Measurements from ENCODE around the gene TSPEAR. TPM values are rescaled to one million over a fixed set of nuclear protein-coding genes. Genes with fewer than 3 reads are reported as not detected.

TSPEAR gene
- total and polyA plus RNA-seq, 2 of the 13 experiments (the other 11 are each of a cell fraction or from before 2014, with no cell fraction given), result 0.07 to 0.32 TPM

DNA sequence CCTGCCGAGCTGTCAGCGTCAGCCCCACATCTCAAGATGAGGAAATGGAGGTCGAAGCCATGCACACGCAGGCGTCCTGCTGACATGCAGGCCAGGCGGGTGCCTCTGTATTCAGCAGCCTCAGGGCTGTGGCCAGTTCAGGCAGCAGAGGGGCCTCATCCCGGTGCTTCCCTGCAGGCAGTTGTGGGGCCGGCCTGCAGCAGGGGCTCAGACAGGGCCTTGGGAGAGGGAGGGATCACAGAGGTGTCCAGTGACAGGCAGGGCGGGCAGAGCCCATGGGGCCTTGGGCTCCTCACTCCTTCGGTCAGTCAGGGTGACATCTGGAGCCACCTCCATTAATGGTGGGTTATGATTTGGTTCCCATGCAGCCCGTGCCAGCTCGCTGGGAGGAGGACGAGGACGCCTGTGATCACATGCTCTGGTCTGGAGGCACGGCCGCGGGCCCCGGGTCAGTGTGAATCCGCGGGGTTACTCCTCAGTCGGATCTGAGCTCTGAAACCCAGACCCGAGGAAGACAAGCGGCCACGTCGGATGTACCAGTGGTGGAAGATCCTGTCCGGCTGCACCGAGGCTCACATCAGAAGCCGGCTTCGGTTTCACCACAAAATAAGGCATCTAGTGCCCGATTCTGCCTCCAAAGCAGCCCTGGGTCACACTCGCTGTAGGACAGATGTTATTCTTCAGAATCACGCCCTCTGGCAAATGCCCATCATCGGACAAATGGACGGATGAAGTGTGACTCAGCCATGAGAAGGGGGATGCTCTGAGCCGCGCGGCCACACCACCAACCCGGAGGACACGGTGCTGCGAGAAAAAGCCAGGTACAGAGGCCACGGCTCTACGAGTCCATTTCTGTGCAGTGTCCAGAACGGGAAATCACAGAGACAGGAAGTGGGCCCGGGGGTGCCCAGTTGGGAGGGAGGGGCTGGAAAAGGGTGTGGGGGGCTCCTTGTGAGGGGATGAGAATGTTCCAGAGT lies 204.8 kb downstream of the TSPEAR start (continued):
- TF ChIP-seq, protein P1, sequence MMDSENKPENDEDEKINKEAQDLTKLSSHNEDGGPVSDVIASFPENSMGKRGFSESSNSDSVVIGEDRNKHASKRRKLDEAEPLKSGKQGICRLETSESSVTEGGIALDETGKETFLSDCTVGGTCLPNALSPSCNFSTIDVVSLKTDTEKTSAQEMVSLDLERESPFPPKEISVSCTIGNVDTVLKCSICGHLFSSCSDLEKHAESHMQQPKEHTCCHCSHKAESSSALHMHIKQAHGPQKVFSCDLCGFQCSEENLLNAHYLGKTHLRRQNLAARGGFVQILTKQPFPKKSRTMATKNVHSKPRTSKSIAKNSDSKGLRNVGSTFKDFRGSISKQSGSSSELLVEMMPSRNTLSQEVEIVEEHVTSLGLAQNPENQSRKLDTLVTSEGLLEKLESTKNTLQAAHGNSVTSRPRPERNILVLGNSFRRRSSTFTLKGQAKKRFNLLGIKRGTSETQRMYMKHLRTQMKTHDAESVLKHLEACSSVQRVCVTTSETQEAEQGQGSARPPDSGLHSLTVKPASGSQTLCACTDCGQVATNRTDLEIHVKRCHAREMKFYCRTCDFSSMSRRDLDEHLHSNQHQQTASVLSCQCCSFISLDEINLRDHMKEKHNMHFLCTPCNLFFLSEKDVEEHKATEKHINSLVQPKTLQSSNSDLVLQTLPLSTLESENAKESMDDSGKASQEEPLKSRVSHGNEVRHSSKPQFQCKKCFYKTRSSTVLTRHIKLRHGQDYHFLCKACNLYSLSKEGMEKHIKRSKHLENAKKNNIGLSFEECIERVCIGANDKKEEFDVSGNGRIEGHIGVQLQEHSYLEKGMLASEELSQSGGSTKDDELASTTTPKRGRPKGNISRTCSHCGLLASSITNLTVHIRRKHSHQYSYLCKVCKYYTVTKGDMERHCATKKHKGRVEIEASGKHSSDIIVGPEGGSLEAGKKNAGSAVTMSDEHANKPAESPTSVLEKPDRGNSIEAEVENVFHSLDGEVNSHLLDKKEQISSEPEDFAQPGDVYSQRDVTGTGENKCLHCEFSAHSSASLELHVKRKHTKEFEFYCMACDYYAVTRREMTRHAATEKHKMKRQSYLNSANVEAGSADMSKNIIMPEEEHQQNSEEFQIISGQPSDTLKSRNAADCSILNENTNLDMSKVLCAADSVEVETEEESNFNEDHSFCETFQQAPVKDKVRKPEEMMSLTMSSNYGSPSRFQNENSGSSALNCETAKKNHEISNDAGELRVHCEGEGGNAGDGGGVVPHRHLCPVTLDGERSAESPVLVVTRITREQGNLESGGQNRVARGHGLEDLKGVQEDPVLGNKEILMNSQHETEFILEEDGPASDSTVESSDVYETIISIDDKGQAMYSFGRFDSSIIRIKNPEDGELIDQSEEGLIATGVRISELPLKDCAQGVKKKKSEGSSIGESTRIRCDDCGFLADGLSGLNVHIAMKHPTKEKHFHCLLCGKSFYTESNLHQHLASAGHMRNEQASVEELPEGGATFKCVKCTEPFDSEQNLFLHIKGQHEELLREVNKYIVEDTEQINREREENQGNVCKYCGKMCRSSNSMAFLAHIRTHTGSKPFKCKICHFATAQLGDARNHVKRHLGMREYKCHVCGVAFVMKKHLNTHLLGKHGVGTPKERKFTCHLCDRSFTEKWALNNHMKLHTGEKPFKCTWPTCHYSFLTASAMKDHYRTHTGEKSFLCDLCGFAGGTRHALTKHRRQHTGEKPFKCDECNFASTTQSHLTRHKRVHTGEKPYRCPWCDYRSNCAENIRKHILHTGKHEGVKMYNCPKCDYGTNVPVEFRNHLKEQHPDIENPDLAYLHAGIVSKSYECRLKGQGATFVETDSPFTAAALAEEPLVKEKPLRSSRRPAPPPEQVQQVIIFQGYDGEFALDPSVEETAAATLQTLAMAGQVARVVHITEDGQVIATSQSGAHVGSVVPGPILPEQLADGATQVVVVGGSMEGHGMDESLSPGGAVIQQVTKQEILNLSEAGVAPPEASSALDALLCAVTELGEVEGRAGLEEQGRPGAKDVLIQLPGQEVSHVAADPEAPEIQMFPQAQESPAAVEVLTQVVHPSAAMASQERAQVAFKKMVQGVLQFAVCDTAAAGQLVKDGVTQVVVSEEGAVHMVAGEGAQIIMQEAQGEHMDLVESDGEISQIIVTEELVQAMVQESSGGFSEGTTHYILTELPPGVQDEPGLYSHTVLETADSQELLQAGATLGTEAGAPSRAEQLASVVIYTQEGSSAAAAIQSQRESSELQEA (CRISPR knock-in tag; IDR thresholded peaks at IDR 0.05; ENCODE audit: not compliant biosample characterization), result no peak
- TF ChIP-seq HNF4A (CRISPR knock-in tag; IDR thresholded peaks at IDR 0.05) (no peak; the same call in 1 of the 2 replicates), NCOA5 (CRISPR knock-in tag; IDR thresholded peaks at IDR 0.05) (no peak), NAIF1 (CRISPR knock-in tag; IDR thresholded peaks at IDR 0.05; ENCODE audit: borderline replicate concordance) (no peak), ZNF761 (CRISPR knock-in tag; conservative IDR thresholded peaks at IDR 0.05) (no peak; the same call in 1 of the 2 replicates), BRCA1 (CRISPR knock-in tag; IDR thresholded peaks at IDR 0.05) (no peak), ZNF747 (CRISPR knock-in tag; IDR thresholded peaks at IDR 0.05; ENCODE audit: borderline replicate concordance) (no peak), POGZ (CRISPR knock-in tag; IDR thresholded peaks at IDR 0.05) (no peak), ZSCAN30 (CRISPR knock-in tag; IDR thresholded peaks at IDR 0.05) (no peak), ZNF749 (CRISPR knock-in tag; IDR thresholded peaks at IDR 0.05; ENCODE audit: borderline replicate concordance) (0 out of 2 replicates have a peak, but pooled peaks have one; percentile 47)
- TF ChIP-seq, protein P2, sequence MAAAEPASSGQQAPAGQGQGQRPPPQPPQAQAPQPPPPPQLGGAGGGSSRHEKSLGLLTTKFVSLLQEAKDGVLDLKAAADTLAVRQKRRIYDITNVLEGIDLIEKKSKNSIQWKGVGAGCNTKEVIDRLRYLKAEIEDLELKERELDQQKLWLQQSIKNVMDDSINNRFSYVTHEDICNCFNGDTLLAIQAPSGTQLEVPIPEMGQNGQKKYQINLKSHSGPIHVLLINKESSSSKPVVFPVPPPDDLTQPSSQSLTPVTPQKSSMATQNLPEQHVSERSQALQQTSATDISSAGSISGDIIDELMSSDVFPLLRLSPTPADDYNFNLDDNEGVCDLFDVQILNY (CRISPR knock-in tag; conservative IDR thresholded peaks at IDR 0.05), result no peak
- TF ChIP-seq, protein P3, sequence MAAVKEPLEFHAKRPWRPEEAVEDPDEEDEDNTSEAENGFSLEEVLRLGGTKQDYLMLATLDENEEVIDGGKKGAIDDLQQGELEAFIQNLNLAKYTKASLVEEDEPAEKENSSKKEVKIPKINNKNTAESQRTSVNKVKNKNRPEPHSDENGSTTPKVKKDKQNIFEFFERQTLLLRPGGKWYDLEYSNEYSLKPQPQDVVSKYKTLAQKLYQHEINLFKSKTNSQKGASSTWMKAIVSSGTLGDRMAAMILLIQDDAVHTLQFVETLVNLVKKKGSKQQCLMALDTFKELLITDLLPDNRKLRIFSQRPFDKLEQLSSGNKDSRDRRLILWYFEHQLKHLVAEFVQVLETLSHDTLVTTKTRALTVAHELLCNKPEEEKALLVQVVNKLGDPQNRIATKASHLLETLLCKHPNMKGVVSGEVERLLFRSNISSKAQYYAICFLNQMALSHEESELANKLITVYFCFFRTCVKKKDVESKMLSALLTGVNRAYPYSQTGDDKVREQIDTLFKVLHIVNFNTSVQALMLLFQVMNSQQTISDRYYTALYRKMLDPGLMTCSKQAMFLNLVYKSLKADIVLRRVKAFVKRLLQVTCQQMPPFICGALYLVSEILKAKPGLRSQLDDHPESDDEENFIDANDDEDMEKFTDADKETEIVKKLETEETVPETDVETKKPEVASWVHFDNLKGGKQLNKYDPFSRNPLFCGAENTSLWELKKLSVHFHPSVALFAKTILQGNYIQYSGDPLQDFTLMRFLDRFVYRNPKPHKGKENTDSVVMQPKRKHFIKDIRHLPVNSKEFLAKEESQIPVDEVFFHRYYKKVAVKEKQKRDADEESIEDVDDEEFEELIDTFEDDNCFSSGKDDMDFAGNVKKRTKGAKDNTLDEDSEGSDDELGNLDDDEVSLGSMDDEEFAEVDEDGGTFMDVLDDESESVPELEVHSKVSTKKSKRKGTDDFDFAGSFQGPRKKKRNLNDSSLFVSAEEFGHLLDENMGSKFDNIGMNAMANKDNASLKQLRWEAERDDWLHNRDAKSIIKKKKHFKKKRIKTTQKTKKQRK (IDR thresholded peaks at IDR 0.05; ENCODE audit: low read length), result no peak
- TF ChIP-seq, protein P4, sequence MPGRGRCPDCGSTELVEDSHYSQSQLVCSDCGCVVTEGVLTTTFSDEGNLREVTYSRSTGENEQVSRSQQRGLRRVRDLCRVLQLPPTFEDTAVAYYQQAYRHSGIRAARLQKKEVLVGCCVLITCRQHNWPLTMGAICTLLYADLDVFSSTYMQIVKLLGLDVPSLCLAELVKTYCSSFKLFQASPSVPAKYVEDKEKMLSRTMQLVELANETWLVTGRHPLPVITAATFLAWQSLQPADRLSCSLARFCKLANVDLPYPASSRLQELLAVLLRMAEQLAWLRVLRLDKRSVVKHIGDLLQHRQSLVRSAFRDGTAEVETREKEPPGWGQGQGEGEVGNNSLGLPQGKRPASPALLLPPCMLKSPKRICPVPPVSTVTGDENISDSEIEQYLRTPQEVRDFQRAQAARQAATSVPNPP (CRISPR knock-in tag; IDR thresholded peaks at IDR 0.05), result no peak
- TF ChIP-seq, protein P5, sequence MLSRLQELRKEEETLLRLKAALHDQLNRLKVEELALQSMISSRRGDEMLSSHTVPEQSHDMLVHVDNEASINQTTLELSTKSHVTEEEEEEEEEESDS (CRISPR knock-in tag; IDR thresholded peaks at IDR 0.05; ENCODE audit: borderline replicate concordance), result no peak
